HG03442 (cell line): ENCODE results near the gene OPCML.

Experiments used
- ATAC-seq: cut with Tn5 transposase; IDR thresholded peaks from one replicate; pipeline ENCODE4 v1.9.1; 2021; ENCODE audit warnings: mild to moderate bottlenecking, moderate library complexity; ENCODE audit not compliant: unreplicated experiment

OPCML gene

DNA sequence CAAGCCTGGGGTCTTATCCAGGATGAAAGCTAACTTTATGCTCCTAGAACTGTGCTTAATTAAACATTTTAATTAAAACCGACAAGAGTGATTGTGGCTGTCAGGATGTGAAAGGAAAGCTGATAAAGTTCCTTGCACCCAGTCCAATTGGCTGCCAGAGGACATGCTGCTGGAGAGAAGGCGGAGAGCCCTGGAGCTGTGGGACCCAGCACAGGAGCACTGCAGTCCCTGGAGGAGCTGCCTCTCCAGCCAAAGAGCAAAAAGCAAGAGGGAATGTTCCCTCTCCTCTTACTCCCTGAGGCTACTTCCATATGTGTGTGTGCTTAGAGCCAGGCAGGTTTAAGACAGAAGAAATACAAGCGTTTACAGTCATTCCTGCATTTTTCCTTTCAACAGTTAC is 118.6 kb downstream of the OPCML start:
- no peak for ATAC-seq

GRCh38 chr11:133409799-133410198 is 122.5 kb downstream of the OPCML start:
- ATAC-seq: no peak

DNA sequence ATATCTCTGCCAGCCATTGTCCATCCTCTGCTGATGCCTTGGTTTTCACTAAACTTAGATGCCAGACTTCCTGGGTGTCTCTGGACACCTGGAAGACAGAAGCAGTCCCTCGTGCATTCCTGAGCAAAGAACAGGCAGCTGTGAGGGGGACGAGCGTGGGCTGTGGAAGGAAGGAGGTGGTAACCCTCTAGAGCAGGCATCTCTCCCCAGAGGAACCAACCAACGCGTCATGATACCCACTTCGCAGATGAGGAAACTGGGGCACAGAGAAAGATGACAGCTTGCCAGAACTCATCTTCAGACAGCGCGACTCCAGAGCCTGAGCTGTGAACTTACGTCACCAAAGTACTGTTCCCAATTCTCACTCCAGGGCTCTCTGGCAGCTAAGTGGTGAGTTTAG is 123.4 kb downstream of the OPCML start:
- ATAC-seq: no peak

DNA sequence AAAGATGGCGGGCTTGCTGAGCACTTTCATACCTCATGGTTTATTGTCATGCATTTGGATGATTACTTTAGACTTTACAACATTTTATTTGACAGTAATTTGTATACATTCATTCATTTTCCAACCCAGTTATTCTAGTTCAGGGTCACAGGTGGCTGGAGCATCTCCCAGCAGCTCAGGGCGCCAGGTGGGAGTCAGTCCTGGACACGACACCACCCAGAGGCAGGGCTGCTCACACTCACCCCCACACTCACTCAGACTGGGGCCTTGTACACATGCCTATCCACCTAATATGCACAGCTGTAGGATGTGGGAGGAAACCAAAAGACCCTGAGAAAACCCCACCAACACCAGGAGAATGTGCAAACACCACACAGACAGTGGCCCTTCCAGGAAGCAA is 123.9 kb downstream of the OPCML start:
- no peak for ATAC-seq

DNA sequence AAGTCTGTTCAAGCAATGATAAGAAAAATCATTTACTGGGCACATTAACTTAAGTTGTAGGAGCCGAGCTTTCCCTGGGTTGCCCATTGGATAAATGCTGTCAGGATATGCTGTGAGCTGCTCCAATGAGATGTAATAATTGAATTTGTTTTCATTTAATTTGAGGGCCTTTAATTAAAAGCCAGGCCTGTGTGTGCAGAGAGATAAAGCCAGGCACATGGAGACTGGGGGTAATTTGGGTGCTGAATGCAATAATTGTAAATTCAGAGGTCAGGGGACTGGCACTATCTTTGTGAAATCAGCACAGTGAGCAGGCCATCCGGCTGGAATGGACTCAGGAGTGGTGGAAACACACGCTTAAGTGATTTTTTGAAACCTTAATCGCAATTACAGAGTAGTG is 125.8 kb downstream of the OPCML start:
- ATAC-seq: no peak

GRCh38 chr11:133403900-133404299 is 128.4 kb downstream of the OPCML start:
- ATAC-seq: no peak

DNA sequence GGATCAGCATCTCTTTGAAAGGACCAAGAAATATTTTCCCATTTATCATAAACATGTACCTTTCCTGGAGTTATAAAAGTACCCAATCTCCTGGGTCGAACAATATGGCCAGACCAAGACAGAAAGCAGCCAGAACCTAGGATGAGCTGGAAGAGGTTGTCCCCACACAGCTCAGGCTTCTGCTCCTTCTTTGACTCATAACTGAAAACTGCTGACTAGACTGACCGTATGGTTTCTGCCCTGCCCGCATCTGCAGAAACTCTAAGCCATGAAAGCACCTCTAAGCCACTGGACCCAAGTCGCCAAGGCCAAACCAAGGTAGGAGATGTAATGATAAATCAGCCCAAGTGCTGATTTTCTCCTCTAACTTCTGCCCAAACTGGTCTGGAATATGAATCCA is 129.8 kb downstream of the OPCML start:
- no peak for ATAC-seq

GRCh38 chr11:133399855-133400625 is 132.3 kb downstream of the OPCML start:
- no peak for ATAC-seq

DNA sequence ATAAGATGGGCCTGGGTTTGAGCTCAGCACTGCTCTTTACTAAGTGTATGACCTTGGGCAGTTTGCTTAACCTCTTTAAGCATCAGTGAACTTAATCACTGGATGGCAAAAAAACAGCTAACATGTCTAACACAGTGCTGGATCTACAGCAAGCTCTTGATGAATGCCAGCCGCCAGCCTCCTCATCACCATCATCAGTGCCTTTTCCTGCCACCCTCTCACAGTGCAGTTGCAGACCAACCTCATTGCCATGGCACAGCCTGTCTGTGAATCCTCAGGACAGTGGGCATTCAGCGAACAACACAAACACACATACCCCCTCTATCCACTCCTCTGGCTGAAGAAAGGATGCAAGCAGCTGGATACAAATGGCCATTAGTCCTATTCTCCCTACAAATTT is 133.0 kb downstream of the OPCML start:
- no peak for ATAC-seq

DNA sequence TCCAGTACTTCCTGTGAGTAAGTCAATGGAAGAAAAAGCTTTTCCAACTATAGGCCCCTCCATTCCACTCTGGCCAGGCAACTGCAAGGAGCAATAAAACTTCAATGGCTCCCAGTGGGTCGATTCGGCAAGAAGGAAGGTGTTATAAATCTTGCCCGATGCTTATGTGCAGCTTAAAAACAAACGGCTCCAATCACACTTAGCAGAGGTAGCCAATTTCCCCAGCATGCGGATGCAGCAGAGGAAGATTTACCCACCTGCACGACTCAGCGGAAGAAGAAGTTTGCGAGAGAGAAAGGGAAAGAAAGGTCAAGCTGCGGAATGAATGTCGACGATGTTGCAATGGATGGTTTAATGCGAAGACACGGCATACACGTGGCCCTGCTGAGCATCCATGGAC is 141.5 kb downstream of the OPCML start:
- no peak for ATAC-seq

GRCh38 chr11:133388975-133389568 is 143.2 kb downstream of the OPCML start:
- ATAC-seq: peak; percentile 74

DNA sequence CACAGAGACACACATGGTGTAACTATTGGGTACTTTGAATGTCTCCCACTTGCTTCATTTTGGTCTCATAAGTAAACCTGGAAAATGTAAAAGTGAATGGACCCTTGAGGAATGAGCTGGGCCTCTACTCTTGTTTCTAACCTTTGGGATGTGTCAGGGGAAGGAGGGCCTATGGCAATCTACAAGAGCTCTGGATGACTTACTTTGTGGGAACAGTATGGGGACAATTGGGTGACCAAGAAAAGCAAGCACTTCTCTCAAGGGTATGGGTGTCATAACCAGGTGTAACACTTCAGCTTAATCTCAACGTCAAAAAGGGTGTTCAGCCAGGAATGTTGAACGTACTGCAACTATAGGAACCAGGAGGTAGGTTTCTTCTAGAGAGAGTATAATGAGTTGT is 144.0 kb downstream of the OPCML start:
- no peak for ATAC-seq

GRCh38 chr11:133386852-133387251 is 145.4 kb downstream of the OPCML start:
- ATAC-seq: no peak

- ATAC-seq: no peak
Observed at GRCh38 chr11:133386262-133386661, 146.0 kb downstream of the OPCML start.

DNA sequence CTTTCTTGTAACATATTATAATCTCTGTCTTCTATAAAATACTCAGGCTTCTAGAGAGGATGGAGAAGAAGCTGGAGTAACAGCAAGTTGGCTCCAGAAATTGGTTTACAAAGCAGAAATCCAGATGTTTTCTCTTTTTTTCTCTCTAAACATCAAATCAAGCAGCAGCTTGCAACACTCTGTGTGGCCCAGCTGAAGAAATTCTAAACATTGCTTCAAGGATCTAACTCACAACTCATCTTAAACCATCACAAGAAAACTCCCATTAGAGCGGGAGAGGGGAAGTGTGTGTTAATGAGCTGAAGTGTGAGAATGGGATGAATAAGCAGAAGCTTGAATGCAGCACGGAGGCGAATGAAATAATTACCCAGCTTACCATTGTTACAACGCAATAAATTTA is 146.5 kb downstream of the OPCML start:
- no peak for ATAC-seq

GRCh38 chr11:133384731-133385130 is 147.6 kb downstream of the OPCML start:
- ATAC-seq: no peak

- ATAC-seq: no peak
Observed at GRCh38 chr11:133383689-133384088, 148.6 kb downstream of the OPCML start.

DNA sequence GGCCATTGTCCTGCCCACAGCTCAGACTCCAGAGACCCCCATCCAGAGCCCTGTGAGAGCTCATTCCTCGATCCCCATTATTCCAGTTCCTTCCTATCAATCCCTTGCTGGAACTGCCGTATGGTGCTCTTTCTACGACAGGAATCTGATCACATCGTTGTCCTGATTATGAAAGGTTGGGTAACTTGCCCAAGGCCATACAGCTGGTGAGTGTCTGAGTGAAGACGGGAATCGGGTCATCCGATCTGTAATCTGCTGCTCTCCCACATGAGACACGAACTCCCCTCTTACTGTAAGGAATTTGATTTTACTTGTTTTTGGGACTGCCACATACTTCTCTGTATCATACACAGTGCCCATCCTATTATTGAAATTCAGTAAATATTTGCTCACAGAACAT is 149.1 kb downstream of the OPCML start:
- no peak for ATAC-seq

GRCh38 chr11:133382131-133382812 is 150.0 kb downstream of the OPCML start:
- no peak for ATAC-seq

DNA sequence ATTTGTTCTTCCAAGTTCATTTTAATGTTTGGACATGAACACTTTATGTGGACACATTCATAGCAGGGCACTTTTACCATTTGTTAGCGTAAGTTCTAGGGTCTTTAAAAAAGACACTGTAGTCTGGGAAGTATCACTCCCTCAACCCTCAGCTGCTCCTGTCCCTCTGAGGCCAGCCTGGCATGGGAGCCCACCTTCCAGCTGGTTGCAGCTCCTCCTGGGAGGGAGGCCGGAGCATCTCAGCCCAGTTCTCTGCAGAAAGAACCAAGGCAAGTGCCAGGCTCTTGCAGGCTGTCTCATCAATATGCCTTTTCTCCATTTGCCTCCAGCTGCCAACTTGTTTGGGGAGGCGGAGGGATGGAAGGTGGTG is 150.6 kb downstream of the OPCML start:
- no peak for ATAC-seq

DNA sequence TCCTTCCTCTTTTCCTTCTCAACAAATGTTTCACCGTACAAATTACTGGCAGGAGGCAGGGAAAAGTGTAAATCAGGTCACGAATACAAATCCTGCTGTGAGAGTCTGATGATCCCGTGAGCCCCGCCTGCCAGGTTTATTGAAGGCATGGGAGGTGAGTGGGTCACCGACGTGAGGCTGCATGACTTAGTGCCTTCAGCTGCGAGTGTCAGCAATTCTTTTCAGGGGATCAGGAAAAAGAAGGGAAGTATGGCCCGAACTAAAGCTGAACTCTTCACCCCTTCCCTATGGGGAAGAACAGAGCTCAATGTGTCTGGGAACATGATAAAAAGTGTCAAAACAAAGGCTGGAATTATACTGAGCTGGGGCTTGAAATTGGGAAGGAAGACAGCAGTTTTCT is 166.2 kb downstream of the OPCML start:
- no peak for ATAC-seq

DNA sequence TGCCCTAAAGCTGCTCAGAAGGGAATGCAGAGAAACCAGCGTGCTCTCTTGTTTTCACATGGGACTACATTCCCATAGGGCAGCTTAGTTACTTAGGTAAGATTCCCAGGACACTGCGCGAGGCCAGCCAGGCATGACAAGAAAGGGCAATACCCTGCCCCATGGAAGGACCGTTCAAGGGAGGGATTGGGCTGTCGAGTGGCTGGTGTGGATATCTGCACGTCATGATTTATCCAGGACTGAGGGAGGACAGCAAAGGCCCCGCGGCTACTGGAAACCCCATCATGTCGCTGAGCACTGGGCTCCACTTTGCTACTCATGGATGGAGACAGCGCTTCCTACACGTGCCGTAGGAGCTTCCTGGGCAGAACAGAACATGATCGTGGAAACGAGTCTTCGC is 169.4 kb downstream of the OPCML start:
- ATAC-seq: no peak
